WTC11 (cell line): ENCODE data around the gene LDLRAD4.

Experiments
- CREB1 ChIP-seq: sonication (generic); formaldehyde crosslinking; IDR thresholded peaks from 2 replicates; pipeline ENCODE4 v1.8.0; 2023; ENCODE audit warnings: mild to moderate bottlenecking, missing genetic modification reagents
- JAZF1 ChIP-seq: fragments of 250-450 bp; sonication (Bioruptor Pico); IDR thresholded peaks from 2 replicates; pipeline ENCODE4 v1.9.0; 2021; ENCODE audit warnings: moderate library complexity, mild to moderate bottlenecking, inconsistent platforms
- RELA ChIP-seq: sonication (generic); formaldehyde crosslinking; IDR thresholded peaks from 2 replicates; pipeline ENCODE4 v1.8.1; 2022; ENCODE audit warnings: missing genetic modification reagents, mild to moderate bottlenecking, borderline replicate concordance
- TF ChIP-seq, protein P1 (sequence below): sonication (generic); formaldehyde crosslinking; IDR thresholded peaks from 2 replicates; pipeline ENCODE4 v1.8.1; 2022; ENCODE audit warnings: missing genetic modification reagents, borderline replicate concordance

DNA sequence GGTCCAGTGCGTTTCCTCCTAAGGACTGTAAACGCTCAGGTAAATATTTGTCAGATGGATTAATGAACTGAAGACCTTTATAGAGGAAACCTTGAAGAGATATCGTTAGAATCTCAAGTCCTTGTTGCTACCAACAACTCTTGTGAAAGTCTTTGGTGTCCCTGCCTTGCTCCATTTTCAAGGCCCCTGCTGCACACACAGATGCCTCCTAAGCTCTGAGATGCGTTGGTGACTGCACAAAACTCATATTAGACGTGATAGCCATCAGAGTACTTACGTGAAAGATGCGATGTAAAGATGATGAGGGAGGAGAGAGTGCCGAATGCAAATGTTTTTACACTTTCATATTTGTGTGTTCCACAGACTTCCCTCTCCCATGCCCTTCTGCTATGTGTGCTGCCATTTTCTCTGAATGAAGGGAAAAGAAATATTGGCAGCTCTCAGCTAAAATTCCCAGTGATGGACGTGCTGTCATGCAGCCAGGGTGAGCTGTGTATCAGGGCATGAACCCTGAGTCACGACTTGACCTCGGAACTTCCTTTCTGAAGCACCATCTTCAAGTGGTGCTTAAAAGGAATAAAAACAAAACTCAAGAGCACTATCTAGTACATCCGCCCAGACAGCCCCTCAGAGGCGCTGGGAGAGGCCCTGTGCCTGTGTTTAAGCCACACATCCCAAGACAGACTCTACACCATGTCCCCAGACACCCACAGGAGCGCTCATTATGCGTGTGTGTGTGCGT is 390.4 kb downstream of the LDLRAD4 start:
- TF ChIP-seq RELA (no peak), JAZF1 (CRISPR knock-in tag) (no peak), CREB1 (CRISPR knock-in tag) (no peak)
- TF ChIP-seq, protein P1, sequence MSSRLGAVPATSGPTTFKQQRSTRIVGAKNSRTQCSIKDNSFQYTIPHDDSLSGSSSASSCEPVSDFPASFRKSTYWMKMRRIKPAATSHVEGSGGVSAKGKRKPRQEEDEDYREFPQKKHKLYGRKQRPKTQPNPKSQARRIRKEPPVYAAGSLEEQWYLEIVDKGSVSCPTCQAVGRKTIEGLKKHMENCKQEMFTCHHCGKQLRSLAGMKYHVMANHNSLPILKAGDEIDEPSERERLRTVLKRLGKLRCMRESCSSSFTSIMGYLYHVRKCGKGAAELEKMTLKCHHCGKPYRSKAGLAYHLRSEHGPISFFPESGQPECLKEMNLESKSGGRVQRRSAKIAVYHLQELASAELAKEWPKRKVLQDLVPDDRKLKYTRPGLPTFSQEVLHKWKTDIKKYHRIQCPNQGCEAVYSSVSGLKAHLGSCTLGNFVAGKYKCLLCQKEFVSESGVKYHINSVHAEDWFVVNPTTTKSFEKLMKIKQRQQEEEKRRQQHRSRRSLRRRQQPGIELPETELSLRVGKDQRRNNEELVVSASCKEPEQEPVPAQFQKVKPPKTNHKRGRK, result no peak
